Measurements from ENCODE around the gene STRAP. TPM values are rescaled to one million over a fixed set of nuclear protein-coding genes. Genes with fewer than 3 reads are reported as not detected.
"Not testable (repeated sequence)": the region's sequence is repeated elsewhere in the genome, so short reads cannot be mapped to it uniquely, and the experiment has no call there.

Gene STRAP
- total RNA-seq, 3 donors from 2014 or later (not counting 1 experiment from before 2014, with no cell fraction given): 90.7 to 117 (median 91.0) TPM

- H3K27me3 Mint-ChIP-seq (ENCODE audit: low read depth in 2 of 2): no peaks in the 10 kb centered on the region
- Histone ChIP-seq H3K9me3 (ENCODE audit: control insufficient read depth, insufficient read depth, low read length) (no peaks in the 10 kb centered on the region), H3K4me3 (ENCODE audit: low read length) (no peak overlapping the region), H3K27me3 (ENCODE audit: control insufficient read depth, insufficient read depth, low read length) (no peaks in the 10 kb centered on the region), H3K27ac (ENCODE audit: low read length) (no peak overlapping the region), H3K36me3 (ENCODE audit: control insufficient read depth, insufficient read depth, low read length) (peaks cover 42% of the 10 kb centered on the region), H3K4me1 (ENCODE audit: control insufficient read depth, insufficient read depth, low read length) (no peaks in the 10 kb centered on the region)
- H3K4me1 Mint-ChIP-seq: peaks cover 0 to under 1% of the 10 kb centered on the region in 2 donors
- H3K4me3 Mint-ChIP-seq: no peak overlapping the region
- intact Hi-C loops (cut with micrococcal nuclease): no loop called here
- DNase-seq (no peak), ATAC-seq (no peak)
- WGBS (ENCODE audit: insufficient coverage): 95% methylated on average over 3 of the region's 5 CpGs
- TF ChIP-seq CTCF (IDR thresholded peaks at IDR 0.05): no peak
- peak overlapping the region; percentile 24 to 44 for H3K27ac Mint-ChIP-seq
- peaks cover 11% of the 10 kb centered on the region for H3K36me3 Mint-ChIP-seq
- H3K9me3 Mint-ChIP-seq: no peaks in the 10 kb centered on the region
These were observed 22.3 kb downstream of the STRAP start for GRCh38 chr12:15904378-15904920.

DNA sequence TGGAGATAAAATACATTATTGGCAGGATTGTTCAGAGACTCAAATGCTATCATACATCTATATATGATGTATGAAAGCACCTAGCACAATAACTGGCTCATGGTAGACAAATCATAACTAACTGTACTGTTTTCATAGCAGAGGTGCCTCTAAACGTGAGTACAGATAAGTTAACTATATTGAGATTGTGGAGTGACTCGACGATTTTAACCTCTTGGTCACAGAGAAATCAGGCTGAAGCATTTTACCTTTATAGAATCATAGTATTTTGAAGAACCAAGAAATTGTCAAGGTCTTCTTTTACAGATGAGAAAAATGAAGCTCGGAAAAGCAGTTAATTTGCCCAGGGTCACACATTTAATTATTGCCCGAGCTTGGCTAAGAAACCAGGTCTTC lies 28.3 kb downstream of the STRAP start:
- peak overlapping the region; percentile 89 to 90 for H3K27ac Mint-ChIP-seq
- H3K27me3 ChIP-seq (ENCODE audit: control insufficient read depth, insufficient read depth, low read length): no peaks in the 10 kb centered on the region
- no peak overlapping the region for H3K27ac ChIP-seq (ENCODE audit: low read length)
- DNase-seq (no peak), ATAC-seq (no peak)
- WGBS (ENCODE audit: insufficient coverage): 83% methylated on average over 5 of the region's 5 CpGs
- intact Hi-C loops (cut with micrococcal nuclease): no loop called here
- H3K4me1 ChIP-seq (ENCODE audit: control insufficient read depth, insufficient read depth, low read length): peaks cover 3% of the 10 kb centered on the region
- no peaks in the 10 kb centered on the region for H3K27me3 Mint-ChIP-seq (ENCODE audit: low read depth in 2 of 2)
- peak overlapping the region; percentile 96 for H3K4me3 Mint-ChIP-seq
- no peaks in the 10 kb centered on the region for H3K9me3 Mint-ChIP-seq
- H3K4me1 Mint-ChIP-seq: peaks cover 19 to 22% of the 10 kb centered on the region in 2 donors
- TF ChIP-seq CTCF (IDR thresholded peaks at IDR 0.05): no peak
- no peak overlapping the region for H3K4me3 ChIP-seq (ENCODE audit: low read length)
- no peaks in the 10 kb centered on the region for H3K9me3 ChIP-seq (ENCODE audit: control insufficient read depth, insufficient read depth, low read length)
- H3K36me3 ChIP-seq (ENCODE audit: control insufficient read depth, insufficient read depth, low read length): no peaks in the 10 kb centered on the region
- H3K36me3 Mint-ChIP-seq: no peaks in the 10 kb centered on the region

- H3K27ac ChIP-seq (ENCODE audit: low read length): peak within 1 kb of the TSS; percentile 84
- peak within 1 kb of the TSS; percentile 89 to 90 for H3K27ac Mint-ChIP-seq
- peak within 1 kb of the TSS; percentile 75 for H3K4me3 ChIP-seq (ENCODE audit: low read length)
- H3K36me3 ChIP-seq (ENCODE audit: control insufficient read depth, insufficient read depth, low read length): no peaks in the 10 kb centered on the region
- H3K9me3 ChIP-seq (ENCODE audit: control insufficient read depth, insufficient read depth, low read length): no peaks in the 10 kb centered on the region
- ATAC-seq (peak; percentile 87 to 91 (median 90)), DNase-seq (peak; percentile 54 to 71)
- no peak for TF ChIP-seq CTCF (IDR thresholded peaks at IDR 0.05)
- H3K27me3 Mint-ChIP-seq (ENCODE audit: low read depth in 2 of 2): no peaks in the 10 kb centered on the region
- H3K9me3 Mint-ChIP-seq: no peaks in the 10 kb centered on the region
- H3K4me1 Mint-ChIP-seq: peaks cover 22 to 25% of the 10 kb centered on the region in 2 donors
- intact Hi-C loops (cut with micrococcal nuclease): loop anchor here (1.0 kb wide), 1 partner anchor 29 kb away; the partner anchor contains the start of gene STRAP
- H3K4me1 ChIP-seq (ENCODE audit: control insufficient read depth, insufficient read depth, low read length): peaks cover 3% of the 10 kb centered on the region
- H3K4me3 Mint-ChIP-seq: peak within 1 kb of the TSS; percentile 96
- under 1% methylated on average over 53 of the region's 59 CpGs for WGBS (ENCODE audit: insufficient coverage)
- no peaks in the 10 kb centered on the region for H3K27me3 ChIP-seq (ENCODE audit: control insufficient read depth, insufficient read depth, low read length)
- no peaks in the 10 kb centered on the region for H3K36me3 Mint-ChIP-seq
These were observed 28.9 kb downstream of the STRAP start, which contains the start of gene DERA for GRCh38 chr12:15910864-15911721. Gene DERA (plus strand): TSS chr12:15911332. CDS start chr12:15911384, 52 bp downstream.

DNA sequence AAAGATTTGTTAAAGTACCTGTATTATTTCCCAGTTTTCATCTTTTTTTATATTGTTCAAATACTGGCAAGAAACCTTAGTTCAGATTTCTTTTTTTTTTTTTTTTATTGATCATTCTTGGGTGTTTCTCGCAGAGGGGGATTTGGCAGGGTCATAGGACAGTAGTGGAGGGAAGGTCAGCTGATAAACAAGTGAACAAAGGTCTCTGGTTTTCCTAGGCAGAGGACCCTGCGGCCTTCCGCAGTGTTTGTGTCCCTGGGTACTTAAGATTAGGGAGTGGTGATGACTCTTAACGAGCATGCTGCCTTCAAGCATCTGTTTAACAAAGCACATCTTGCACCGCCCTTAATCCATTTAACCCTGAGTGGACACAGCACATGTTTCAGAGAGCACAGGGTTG lies 29.7 kb downstream of the STRAP start:
- H3K27ac Mint-ChIP-seq: peak overlapping the region; percentile 89 to 90
- H3K27ac ChIP-seq (ENCODE audit: low read length): peak overlapping the region; percentile 84
- intact Hi-C loops (cut with micrococcal nuclease): loop anchor here (1.0 kb wide), 1 partner anchor 30 kb away; the partner anchor contains the start of gene STRAP

DNA sequence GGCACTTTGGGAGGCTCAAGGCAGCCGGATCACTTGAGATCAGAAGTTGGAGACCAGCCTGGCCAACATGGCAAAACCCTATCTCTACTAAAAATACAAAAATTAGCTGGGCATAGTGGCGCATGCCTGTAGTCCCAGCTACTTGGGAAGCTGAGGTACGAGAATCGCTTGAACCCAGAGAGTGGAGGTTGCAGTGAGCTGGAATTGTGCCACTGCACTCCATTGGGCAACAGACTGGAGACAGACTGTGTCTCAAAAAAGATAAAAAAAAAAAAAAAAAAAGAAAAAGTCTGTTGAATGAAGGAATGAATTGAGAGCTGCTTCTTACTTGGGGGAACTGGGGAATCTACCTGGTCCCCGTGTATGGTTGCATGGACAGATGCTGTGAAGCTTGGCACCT lies 31.9 kb downstream of the STRAP start:
- peaks cover 25 to 31% of the 10 kb centered on the region in 2 donors for H3K4me1 Mint-ChIP-seq
- DNase-seq; H3K4me3 Mint-ChIP-seq; H3K4me3 ChIP-seq (ENCODE audit: low read length); H3K27ac Mint-ChIP-seq; H3K4me1 ChIP-seq (ENCODE audit: control insufficient read depth, insufficient read depth, low read length); ATAC-seq; H3K36me3 Mint-ChIP-seq; H3K27me3 ChIP-seq (ENCODE audit: control insufficient read depth, insufficient read depth, low read length); H3K27me3 Mint-ChIP-seq (ENCODE audit: low read depth in 2 of 2); intact Hi-C loops (cut with micrococcal nuclease); H3K27ac ChIP-seq (ENCODE audit: low read length); H3K9me3 Mint-ChIP-seq; H3K36me3 ChIP-seq (ENCODE audit: control insufficient read depth, insufficient read depth, low read length); H3K9me3 ChIP-seq (ENCODE audit: control insufficient read depth, insufficient read depth, low read length): not testable (repeated sequence)
- 97% methylated on average over 5 of the region's 5 CpGs for WGBS (ENCODE audit: insufficient coverage)

More for the DNA sequence above, 29.7 kb downstream of the STRAP start:
- H3K36me3 ChIP-seq (ENCODE audit: control insufficient read depth, insufficient read depth, low read length); H3K4me1 ChIP-seq (ENCODE audit: control insufficient read depth, insufficient read depth, low read length); H3K9me3 Mint-ChIP-seq; H3K27me3 Mint-ChIP-seq (ENCODE audit: low read depth in 2 of 2); H3K9me3 ChIP-seq (ENCODE audit: control insufficient read depth, insufficient read depth, low read length); DNase-seq; H3K27me3 ChIP-seq (ENCODE audit: control insufficient read depth, insufficient read depth, low read length); ATAC-seq; H3K36me3 Mint-ChIP-seq: not testable (repeated sequence)
- Mint-ChIP-seq H3K4me1 (peaks cover 22 to 25% of the 10 kb centered on the region in 2 donors), H3K4me3 (peak overlapping the region; percentile 96)
- H3K4me3 ChIP-seq (ENCODE audit: low read length): peak overlapping the region; percentile 75
- WGBS (ENCODE audit: insufficient coverage): no CpG with 5 or more reads among the region's 5 CpGs
